ENCODE measurements around the gene ANXA11.
"Not testable (repeated sequence)": the region's sequence is repeated elsewhere in the genome, so short reads cannot be mapped to it uniquely, and the experiment has no call there.

Gene ANXA11

GRCh38 chr10:80207768-80208370 lies 2.5 kb upstream of the ANXA11 start:
- FAIRE-seq: no peak

- no peak for FAIRE-seq
Observed at GRCh38 chr10:80206277-80206655, 929 bp upstream of the ANXA11 start.

- no peak for FAIRE-seq
Observed at GRCh38 chr10:80204677-80205476, 460 bp downstream of the ANXA11 start.

- FAIRE-seq: no peak
Observed at GRCh38 chr10:80203835-80204676, 1.3 kb downstream of the ANXA11 start.

- FAIRE-seq: no peak
Observed at GRCh38 chr10:80202934-80203834, 2.2 kb downstream of the ANXA11 start.

GRCh38 chr10:80202530-80202929 lies 2.8 kb downstream of the ANXA11 start:
- not testable (repeated sequence) for FAIRE-seq

- FAIRE-seq: no peak
Observed at GRCh38 chr10:80201608-80202141, 3.7 kb downstream of the ANXA11 start.

GRCh38 chr10:80200687-80201086 lies 4.7 kb downstream of the ANXA11 start:
- no peak for FAIRE-seq

GRCh38 chr10:80200259-80200658 lies 5.1 kb downstream of the ANXA11 start:
- no peak for FAIRE-seq

- FAIRE-seq: no peak
Observed at GRCh38 chr10:80199828-80200227, 5.5 kb downstream of the ANXA11 start.

- FAIRE-seq: no peak
Observed at GRCh38 chr10:80197972-80198916, 7.1 kb downstream of the ANXA11 start.

- FAIRE-seq: no peak
Observed at GRCh38 chr10:80196950-80197315, 8.4 kb downstream of the ANXA11 start.

- peak; percentile 84 for FAIRE-seq
Observed at GRCh38 chr10:80196270-80196949, 8.9 kb downstream of the ANXA11 start.

GRCh38 chr10:80195046-80195574 lies 10.2 kb downstream of the ANXA11 start:
- no peak for FAIRE-seq

- FAIRE-seq: no peak
Observed at GRCh38 chr10:80194373-80195045, 10.8 kb downstream of the ANXA11 start.

GRCh38 chr10:80192553-80192952 lies 12.8 kb downstream of the ANXA11 start:
- FAIRE-seq: no peak

GRCh38 chr10:80191589-80192270 lies 13.6 kb downstream of the ANXA11 start:
- FAIRE-seq: no peak

GRCh38 chr10:80188713-80189112 lies 16.6 kb downstream of the ANXA11 start:
- no peak for FAIRE-seq

Data from islet of Langerhans (tissue), 1 donor.